ENCODE results near the gene IFT22.
A peak's percentile ranks its signal among the peaks of the same experiment; 100 is the strongest.
"Not testable (repeated sequence)": the region's sequence is repeated elsewhere in the genome, so short reads cannot be mapped to it uniquely, and the experiment has no call there.

IFT22 gene

DNA sequence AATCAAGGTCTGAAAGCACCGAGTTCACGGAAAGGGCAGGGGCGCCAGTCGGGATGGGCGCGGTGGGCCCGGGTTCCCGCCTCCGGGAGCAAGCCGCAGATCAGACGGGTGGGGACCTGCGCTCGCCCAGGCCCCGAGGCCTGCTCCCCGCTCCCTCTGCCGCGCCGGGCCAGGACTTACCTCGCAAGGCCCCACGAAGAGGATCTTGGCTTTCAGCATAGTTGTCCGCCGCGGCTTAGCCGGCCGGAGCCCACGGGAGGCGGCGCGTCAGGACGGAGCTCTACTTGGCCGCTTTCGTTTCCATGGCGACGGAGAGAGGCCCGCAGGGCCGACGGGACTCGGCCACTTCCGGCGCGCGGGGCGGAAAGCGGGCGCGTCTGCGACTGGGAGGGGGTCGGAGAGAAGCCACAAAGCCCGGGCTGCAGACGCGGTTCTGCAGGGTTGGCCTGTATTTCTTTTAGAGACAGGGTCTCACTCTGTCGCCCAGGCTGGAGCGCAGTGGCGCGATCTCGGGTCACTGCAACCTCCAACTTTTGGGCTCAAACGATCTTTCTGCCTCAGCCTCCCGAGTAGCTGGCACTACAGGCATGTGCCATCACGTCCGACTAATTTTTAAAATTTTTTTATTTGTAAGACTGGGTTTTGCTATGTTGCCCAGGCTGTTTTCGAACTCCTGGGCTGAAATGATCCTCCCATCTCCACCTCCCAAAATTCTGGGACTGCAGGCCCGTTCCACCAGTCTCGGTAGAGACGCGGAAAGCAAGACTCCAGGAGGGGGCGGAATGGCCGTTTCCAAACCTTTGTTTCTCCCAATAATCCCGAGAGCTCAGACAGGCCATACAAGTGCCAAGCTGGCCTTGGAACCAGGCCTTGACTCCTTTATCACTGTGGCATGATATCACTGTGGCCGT is at the start of gene IFT22:
TSS of gene IFT22 (minus strand) at position 322 of the 911 bp plus-strand sequence. CDS start at position 219, 103 bp downstream.
- peak; percentile 94 for DNase-seq

DNA sequence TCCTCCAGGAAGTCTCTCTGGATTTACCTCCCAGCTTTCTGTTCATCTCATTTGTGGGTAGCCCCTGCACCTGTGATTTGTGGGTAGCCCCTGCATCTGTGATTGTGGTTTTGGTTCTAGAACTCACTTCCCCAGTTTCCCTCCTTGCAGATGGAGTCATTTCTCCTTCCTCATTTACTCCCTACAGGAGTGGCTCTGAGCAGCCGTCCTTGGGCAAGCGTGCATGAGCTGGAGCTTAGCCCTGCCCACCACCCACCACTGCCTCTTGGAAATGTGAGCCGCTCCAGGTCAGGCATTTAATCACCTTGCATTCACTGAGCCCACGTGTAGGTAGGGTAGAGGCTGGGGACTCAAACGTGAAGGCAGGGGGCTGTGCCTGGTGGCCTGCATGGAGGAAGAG is 49.2 kb upstream of the IFT22 start:
- no peak for DNase-seq

DNA sequence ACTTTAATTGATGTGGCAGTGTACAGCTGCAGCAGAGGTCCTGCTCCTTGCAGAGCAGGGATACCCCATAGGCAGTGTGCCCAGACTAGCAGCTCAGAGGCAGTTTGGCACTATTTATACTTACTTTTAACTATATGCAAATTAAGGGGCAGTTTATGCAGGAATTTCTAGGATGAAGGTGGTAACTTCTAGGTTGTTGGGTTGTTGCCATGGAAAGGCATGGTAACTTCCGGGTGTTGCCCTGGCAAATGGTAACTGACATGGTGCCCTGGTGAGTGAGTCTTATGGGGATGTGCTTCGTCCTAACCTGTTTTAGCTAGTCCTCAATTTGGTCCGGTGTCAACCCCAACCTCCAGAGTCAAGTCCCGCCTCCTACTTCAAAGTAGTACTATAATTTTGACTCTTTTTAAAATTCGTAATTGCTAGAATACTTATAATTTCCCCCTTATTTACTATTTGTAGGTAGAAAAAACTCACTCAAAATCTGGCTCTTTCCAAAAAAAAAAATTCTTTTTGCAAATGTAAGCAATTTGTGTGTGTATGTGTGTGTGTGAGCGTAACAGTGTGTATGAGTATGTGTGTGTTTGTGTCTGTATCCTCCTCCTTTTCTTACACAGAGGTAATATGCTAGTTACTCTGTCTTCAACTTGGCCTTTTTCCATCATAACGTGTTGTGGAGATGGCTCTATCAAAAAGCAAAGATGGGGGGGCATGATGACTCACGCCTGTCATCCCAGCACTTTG is 47.0 kb upstream of the IFT22 start:
- no peak for DNase-seq

DNA sequence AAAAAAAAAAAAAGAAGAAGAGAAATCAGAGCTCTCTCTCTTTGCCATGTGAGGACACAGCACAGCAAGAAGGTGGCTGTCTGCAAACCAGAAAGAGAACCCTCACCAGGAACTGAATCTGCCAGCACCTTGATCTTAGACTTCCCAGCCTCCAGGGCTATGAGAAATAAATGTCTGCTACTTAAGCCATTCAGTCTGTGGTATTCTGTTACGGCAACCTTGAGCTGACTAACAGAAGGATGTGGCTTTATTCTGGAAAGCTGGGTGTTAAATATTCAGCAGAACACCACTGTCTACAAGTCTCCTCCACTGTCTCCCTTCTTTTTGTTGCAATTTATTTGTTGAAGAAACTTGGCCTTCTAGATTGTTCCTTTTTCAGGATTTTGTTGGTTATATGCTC is 46.1 kb upstream of the IFT22 start:
- no peak for DNase-seq

DNA sequence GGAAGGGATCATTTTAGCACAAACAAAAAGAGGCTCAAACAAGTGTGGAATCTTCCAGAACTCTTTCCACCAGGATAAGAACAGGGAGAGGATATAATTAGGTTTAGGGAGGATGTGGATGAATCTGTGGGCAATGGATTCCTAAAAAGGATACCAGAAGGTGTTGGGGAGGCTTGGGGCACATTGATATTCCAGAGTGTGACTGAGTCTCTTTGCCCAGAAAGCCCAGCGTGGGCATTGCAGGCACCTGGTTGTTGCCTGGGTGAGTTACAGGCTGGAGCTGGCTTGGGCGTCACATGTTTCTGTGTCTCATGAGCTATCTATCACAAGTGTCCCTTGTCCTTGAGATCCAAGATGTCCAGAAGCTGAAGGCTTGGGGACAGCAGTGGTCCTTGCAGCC is 44.3 kb upstream of the IFT22 start:
- DNase-seq: no peak

DNA sequence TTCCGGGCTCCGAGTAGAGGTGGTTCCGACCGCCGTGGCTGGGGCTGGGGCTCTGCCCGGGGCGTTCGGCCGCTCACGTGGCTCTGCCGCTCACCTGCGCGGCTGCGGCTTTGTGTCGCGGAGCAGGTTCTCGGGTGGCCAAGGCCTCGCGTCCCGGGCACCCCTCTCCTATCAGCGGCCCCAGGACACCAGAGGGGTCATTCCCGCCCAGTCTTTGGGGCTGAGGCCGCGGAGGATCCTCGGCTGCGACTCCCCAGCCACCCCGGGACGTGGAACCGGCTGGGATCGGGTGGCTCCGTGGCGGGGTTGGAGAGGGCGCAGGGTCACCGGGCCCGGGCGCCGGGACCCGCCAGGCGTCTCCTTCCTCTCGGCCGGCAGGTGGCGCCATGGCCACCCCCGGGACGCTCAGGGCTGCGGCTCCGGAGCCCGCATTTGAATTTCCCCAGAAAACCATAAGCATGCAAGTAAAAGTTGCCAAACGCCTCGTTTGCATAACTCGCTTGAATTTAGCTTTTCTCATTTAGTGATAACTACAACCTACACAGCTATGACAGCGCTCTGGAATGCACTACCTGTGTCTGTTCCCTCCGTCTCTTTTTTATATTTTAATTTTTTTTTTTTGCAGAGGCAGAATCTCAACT is 42.2 kb upstream of the IFT22 start:
- peak; percentile 87 for DNase-seq

DNA sequence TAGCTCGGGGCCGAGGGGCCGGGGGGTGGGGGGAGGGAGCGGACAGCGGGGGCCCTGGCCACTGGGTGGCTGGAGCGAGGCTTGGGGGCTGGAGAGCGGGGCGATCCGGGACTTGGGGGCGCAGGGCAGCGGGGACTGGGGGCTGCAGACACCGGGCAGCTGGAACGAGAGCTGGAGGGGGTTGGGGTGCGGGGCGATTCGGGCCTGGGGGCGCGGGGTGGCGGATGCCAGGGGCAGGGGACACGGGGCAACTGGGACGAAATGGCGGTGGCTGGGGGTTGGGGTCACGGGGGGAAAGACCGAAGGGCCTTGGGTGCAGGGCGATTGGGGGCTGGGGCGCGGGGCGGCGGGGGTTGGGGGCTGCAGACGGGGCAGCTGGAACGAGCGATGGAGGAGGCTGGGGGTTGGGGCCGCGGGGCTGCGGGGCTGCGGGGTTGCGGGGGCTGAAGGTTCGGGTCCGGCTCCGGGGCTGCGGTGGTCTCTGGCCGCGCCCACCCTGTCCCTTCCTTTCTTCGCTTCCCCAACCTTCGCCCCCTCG is 41.7 kb upstream of the IFT22 start:
- DNase-seq: no peak

DNA sequence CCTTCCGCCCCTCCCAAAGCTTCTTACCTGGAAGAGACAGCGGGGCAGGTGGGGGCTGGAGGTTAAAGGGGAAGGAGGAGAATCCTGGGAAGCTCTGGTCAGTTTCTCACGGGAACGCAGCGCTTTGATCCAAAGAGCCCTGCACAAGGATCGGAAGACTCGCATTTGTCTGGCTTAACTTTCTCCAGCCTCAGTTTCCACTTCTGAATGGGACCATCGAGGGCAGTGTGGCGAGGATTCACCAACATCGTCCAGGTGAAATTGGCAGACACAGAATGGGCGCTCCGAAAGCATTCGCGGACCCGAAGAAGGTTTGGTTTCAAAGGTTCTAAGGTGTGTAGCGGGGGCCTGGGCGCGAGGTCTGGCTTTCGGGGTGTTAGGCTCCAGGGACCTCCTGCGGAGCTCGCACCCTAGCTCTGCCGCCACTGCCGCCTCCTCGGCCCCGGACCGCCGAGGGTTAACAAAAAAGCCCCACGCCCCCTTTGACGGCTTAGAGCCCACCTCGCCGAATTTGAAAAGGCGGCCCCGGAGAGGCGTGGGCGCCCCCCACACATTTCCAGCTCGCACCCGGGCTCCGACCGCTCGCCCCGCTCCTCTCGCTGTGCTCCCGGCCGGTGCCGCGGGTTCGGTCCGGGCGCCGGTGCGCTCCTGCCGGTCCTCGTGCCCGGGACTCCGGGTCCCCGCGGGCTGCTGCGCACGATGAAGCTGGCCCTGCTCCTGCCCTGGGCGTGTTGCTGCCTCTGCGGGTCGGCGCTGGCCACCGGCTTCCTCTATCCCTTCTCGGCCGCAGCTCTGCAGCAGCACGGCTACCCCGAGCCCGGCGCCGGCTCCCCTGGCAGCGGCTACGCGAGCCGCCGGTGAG is 41.0 kb upstream of the IFT22 start, which contains the start of gene COL26A1:
TSS of gene COL26A1 (plus strand) at position 542 of the 862 bp plus-strand sequence. CDS start at position 700, 158 bp downstream.
- no peak for DNase-seq

DNA sequence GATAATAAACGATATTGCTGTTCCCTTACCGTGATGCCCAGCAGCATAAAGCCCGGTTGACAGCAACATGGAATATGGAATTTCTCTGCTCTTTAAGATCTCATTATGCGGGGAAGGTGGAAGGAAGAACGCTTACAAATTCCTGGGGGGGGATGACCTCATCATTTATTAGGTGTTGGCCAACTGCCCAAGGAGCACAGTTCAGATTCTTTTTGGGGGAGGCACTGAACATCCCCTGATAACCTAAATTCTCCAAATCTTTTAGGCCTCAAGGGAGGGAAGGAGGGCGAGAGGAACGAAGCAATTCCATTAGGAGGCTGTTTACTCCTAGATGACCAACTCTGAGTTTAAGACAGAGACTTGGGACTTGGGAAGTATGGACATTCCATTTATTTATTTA is 35.8 kb upstream of the IFT22 start:
- no peak for DNase-seq

DNA sequence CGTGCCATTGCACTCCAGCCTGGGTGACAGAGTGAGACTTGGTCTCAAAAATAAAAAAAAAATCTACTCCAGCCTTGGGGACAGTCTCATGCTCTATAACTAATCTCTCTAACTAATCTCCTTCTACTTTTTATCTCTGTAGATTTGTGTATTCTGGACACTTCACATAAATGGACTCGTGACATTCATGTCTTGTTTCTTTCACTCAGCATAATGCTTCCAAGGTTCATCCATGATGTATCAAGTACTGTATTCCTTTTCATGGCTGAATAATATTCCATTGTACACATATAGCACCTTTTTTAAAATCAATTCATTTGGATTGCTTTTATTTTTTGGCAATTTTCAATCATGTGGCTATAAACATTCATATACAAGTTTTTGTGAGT is 31.3 kb upstream of the IFT22 start:
- DNase-seq: no peak

DNA sequence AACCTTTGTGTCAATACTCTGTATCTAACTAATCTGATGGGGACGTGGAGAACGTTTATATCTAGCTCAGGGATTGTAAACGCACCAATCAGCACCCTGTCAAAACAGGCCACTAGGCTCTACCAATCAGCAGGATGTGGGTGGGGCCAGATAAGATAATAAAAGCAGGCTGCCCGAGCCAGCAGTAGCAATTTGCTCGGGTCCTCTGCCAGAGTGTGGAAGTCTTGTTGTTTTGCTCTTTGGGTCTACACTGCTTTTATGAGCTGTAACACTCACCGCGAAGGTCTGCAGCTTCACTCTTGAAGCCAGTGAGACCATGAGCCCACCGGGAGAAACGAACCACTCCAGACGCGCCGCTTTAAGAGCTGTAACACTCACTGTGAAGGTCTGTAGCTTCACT is 27.7 kb upstream of the IFT22 start:
- not testable (repeated sequence) for DNase-seq

DNA sequence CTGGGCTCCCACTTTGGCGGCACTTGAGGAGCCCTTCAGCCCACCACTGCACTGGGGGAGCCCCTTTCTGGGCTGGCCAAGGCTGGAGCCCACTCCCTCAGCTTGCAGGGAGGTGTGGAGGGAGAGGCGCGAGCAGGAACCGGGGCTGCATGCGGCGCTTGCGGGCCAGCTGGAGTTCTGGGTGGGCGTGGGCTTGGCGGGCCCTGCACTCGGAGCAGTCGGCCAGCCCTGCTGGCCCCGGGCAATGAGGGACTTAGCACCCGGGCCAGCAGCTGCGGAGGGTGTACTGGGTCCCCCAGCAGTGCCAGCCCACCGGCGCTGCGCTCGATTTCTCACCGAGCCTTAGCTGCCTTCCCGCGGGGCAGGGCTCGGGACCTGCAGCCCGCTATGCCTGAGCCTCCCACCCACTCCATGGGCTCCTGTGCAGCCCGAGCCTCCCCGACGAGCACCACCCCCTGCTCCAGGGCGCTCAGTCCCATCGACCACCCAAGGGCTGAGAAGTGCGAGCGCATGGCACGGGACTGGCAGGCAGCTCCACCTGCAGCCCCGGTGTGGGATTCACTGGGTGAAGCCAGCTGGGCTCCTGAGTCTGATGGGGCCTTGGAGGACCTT is 26.9 kb upstream of the IFT22 start:
- not testable (repeated sequence) for DNase-seq

DNA sequence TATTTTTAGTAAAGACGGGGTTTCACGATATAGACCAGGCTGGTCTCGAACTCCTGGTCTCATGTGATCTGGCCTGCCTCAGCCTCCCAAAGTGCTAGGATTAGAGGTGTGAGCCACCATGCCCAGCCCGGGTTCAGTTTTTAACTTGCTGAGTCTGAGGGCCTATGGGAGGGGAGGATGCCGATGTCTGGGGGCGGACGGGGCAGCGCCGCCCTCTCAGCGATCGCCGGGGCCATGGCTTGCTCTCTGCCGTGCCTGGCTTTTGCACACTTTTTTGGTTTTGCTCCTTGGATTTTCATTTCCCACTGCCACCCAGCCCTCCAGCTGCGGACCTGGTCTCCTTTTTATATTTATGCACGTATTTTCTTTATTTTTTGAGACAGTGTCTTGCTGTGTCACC is 25.9 kb upstream of the IFT22 start:
- DNase-seq: no peak

DNA sequence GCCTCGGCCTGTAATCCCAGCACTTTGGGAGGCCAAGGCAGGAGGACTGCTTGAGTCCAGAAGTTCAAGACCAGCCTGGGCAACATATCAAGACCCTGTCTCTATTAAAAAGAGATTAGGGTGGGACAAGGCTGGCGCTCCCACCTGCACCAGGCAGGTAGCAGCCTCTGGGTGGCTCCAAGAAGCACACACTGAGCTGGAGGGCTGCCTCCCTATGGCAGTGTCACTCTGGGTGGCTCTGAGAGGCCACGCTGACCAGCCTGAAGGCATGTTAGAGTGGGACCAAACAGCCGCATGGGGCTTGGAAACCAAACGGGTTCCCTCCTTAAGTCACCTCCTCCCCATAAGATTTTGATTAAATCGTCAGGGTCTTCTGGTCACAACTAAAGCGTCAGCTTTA is 21.3 kb upstream of the IFT22 start:
- no peak for DNase-seq

DNA sequence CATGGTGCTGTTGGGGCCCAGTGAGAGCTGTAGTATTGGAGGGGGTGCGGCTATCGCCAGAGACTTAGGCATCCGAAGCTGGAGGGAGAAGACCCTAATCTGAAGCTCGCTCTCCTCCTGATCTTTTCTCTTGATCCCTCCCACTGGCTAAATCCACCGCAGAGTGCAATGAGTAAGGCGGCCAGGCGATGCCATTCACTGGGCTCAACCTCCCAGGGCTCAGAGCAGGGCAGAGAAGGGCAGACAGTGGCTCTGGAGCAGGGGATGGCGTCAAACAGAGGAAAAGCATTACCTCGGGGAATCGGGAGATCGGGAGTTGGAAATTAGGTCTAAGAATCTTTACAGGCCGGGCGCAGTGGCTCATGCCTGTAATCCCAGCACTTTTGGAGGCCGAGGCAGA is 18.8 kb upstream of the IFT22 start:
- no peak for DNase-seq

DNA sequence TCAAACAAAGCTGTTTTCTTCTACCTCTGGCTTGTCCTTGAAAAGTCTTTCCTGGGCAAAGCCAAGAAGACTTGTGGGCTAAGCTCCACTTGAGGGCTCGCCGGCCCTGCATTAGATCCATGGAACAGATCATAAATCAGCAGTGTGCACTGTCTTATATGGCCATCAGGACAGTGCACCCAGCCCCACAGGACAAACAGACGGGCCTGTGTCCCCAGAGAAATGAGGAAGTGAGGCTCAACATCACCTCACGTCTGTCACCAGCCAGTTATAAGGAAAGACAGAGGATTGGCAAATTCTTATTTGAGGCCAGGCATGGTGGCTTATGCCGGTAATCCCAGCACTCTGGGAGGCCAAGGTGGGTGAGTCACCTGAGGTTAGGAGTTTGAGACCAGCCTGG is 12.3 kb upstream of the IFT22 start:
- no peak for DNase-seq

DNA sequence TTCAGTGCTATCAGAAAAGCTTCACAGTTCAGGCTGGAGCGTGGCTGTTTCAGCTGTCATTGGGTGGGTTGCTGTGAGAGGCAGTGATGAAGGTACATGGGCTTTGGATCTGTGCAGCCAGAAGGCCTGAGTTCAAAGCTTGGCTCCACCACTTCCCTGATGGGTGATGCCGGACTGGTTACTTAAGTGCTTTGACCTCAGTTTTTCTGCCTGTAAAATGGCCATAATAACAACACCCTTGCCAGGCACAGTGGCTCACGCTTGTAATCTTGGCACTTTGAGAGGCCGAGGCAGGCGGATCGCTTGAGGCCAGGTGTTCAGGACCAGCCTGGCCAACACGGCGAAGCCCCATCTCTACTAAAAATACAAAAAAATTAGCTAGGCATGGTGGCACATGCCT is 10.4 kb upstream of the IFT22 start:
- no peak for DNase-seq

DNA sequence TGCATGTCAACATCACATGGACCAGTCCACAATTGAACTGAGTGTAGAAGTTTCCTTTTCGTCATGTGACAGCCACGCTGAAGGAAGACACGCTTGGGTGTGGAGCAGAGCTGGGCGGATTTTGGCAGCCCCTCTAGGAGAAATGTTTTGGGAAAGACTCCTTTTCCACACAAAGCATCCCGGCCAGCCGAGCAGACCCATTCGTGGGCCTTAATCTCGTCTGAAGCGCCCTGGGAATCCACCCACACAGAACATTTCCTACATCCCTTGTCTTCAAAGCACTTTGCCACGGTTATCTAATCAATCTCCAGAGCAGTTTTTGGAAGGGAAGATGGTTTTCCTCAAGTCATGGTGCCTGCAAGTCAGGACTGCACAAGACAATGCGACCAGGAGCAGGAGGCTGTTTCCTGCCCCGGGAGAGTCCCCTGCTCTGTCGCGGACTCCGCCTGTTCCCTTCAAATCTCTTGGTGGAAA is 8.4 kb upstream of the IFT22 start:
- DNase-seq: no peak

DNA sequence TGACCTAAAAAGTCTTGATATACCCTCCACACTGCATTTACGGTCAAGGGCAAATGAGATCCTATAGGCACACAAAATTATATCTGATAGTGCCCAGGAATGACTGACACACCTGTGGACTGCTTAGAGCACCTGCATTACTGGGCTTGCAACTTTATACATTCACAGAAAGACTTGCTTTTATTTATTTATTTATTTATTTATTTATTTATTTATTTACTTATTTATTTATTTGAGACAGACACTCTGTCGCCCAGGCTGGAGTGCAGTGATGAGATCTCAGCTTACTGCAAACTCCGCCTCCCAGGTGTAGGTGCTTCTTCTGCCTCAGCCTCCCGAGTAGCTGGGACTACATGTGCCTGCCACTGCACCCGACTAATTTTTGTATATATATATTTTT is 6.5 kb upstream of the IFT22 start:
- DNase-seq: no peak

DNA sequence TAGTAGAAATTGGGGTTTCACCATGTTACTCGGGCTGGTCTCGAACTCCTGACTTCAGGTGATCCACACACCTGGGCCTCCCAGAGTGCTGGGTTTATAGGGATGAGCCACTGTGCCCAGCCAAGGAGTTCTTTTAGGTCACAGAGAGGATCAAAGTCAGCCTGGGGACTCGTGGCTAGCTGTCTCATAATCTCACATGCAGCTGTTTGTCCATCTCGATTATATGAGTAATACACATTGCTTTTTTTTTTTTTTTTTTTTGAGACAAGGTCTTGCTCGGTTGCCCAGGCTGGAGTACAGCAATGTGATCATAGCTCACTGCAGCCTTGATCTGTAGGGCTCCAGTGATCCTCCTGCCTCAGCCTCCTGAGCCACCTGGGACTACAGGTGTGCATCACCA is 2.2 kb downstream of the IFT22 start:
- DNase-seq: no peak

DNA sequence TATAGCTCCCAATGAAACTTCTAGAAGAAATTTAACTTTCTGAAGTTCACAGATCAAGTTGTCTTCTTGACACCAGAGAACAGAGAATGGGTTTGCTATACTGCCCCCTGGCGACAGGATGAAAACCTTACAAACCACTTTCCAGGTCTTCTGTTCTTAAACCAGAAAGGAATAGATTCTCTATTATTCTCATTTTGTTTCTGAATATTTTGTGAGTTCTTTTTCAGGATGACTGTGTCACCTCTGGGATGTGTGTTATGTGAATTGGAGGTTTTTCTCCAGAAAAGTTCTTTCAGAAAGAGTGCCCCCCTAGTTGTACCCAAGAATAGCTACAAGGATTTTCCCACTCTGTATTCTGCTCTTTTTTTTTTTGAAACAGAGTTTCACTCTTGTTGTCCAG is 6.3 kb downstream of the IFT22 start:
- peak; percentile 80 for DNase-seq

All from activated effector memory CD4-positive, alpha-beta T cell treated with anti-CD3 and anti-CD28 coated beads, Interleukin-2, amount 50 U/mL, for 16 hours (primary cell).